ENCODE measurements around the gene YIF1A. TPM values are rescaled to one million over a fixed set of nuclear protein-coding genes. Genes with fewer than 3 reads are reported as not detected.

The YIF1A gene
- total and polyA plus RNA-seq, 2 of the 4 experiments (the other 2 are of a cell fraction), result 128 to 207 TPM

DNA sequence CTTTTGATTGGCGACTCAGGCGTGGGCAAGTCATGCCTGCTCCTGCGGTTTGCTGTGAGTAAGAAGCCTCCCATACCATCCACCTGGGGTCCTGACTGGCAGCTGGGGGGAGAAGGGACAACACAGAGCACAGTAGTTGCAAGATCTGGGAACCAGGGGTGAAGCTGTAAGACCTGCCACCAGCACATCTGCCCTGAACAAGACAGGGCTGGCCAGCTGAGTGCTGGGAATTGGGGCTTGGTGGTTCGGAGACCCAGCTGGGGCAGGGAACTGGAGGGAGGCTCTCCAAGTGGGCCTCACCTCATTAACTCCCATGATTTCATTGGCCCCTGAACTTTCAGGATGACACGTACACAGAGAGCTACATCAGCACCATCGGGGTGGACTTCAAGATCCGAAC, 17.1 kb downstream of the YIF1A start:
- no peak for DNase-seq
- no peak overlapping the region for H3K23ac ChIP-seq (ENCODE audit: low read depth, low read length)
- H2AFZ ChIP-seq (replicated peaks; ENCODE audit: low read length, poor library complexity), result no peak overlapping the region
- dilution Hi-C loops (cut with HindIII; ENCODE audit: low sequenced_read_pairs, unreplicated experiment) (no loop called here), intact Hi-C loops (cut with micrococcal nuclease) (no loop called here), in situ Hi-C loops (cut with MboI; ENCODE audit: low sequenced_read_pairs) (no loop called here)
- no peak overlapping the region for H4K5ac ChIP-seq (ENCODE audit: low read depth, low read length)
- no peak overlapping the region for H2AK9ac ChIP-seq (replicated peaks; ENCODE audit: low read depth, low read length, poor library complexity)
- H2BK120ac ChIP-seq (ENCODE audit: low read depth, low read length), result no peak overlapping the region
- H3K27me3 ChIP-seq (ENCODE audit: control insufficient read depth, insufficient read depth, low read length), result no peaks in the 10 kb centered on the region
- H4K20me1 ChIP-seq (ENCODE audit: insufficient read depth, low read length), result peaks cover 42% of the 10 kb centered on the region; the same call in 1 of the 2 replicates
- no peak overlapping the region for H2BK20ac ChIP-seq (ENCODE audit: low read depth, low read length)
- peaks cover 50% of the 10 kb centered on the region for H3K36me3 ChIP-seq (ENCODE audit: control insufficient read depth, insufficient read depth, low read length)
- H3K9me1 ChIP-seq (ENCODE audit: insufficient read depth, low read length), result peaks cover 2% of the 10 kb centered on the region; the same call in 1 of the 2 replicates
- 80% methylated on average over 1 of the region's 7 CpGs; no CpG with 5 or more reads in 1 of the 2 experiments for WGBS, 2 experiments (ENCODE audit: extremely low coverage in 2 of 2, insufficient read length in 1 of 2)
- H3K56ac ChIP-seq (ENCODE audit: extremely low read depth, insufficient read depth, low read length), result no peak overlapping the region
- H4K8ac ChIP-seq (ENCODE audit: low read depth in 2 of 2, low read length in 2 of 2), result no peak overlapping the region
- H3K4ac ChIP-seq (ENCODE audit: low read depth, low read length), result no peak overlapping the region
- ATAC-seq (ENCODE audit: low read depth), result no peak
- no peak overlapping the region for H2BK5ac ChIP-seq (ENCODE audit: low read depth, low read length, poor library complexity, severe bottlenecking)
- TF ChIP-seq, protein P1, sequence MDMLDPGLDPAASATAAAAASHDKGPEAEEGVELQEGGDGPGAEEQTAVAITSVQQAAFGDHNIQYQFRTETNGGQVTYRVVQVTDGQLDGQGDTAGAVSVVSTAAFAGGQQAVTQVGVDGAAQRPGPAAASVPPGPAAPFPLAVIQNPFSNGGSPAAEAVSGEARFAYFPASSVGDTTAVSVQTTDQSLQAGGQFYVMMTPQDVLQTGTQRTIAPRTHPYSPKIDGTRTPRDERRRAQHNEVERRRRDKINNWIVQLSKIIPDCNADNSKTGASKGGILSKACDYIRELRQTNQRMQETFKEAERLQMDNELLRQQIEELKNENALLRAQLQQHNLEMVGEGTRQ (IDR thresholded peaks at IDR 0.05; ENCODE audit: low read depth, low read length), result no peak
- no peak for TF ChIP-seq RAD21 (IDR thresholded peaks at IDR 0.05; ENCODE audit: low read length)
- TF ChIP-seq RFX5 (IDR thresholded peaks at IDR 0.05; ENCODE audit: low read depth, low read length), result no peak
- TF ChIP-seq, protein P2, sequence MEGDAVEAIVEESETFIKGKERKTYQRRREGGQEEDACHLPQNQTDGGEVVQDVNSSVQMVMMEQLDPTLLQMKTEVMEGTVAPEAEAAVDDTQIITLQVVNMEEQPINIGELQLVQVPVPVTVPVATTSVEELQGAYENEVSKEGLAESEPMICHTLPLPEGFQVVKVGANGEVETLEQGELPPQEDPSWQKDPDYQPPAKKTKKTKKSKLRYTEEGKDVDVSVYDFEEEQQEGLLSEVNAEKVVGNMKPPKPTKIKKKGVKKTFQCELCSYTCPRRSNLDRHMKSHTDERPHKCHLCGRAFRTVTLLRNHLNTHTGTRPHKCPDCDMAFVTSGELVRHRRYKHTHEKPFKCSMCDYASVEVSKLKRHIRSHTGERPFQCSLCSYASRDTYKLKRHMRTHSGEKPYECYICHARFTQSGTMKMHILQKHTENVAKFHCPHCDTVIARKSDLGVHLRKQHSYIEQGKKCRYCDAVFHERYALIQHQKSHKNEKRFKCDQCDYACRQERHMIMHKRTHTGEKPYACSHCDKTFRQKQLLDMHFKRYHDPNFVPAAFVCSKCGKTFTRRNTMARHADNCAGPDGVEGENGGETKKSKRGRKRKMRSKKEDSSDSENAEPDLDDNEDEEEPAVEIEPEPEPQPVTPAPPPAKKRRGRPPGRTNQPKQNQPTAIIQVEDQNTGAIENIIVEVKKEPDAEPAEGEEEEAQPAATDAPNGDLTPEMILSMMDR (conservative IDR thresholded peaks at IDR 0.05; ENCODE audit: low read depth, low read length), result no peak
- no peak for TF ChIP-seq BHLHE40 (IDR thresholded peaks at IDR 0.05; ENCODE audit: low read depth, low read length)
- TF ChIP-seq MAZ (IDR thresholded peaks at IDR 0.05; ENCODE audit: borderline replicate concordance, low read depth, low read length), result no peak
- TF ChIP-seq SMC3 (IDR thresholded peaks at IDR 0.05; ENCODE audit: low read depth, low read length), result no peak
- no peak for TF ChIP-seq POLR2A (IDR thresholded peaks at IDR 0.05; ENCODE audit: low read depth, low read length)
- no peak for TF ChIP-seq NFE2L2 (IDR thresholded peaks at IDR 0.05; ENCODE audit: low read depth, low read length)
- TF ChIP-seq MXI1 (IDR thresholded peaks at IDR 0.05; ENCODE audit: borderline replicate concordance, low read depth, low read length), result no peak
- TF ChIP-seq RCOR1 (IDR thresholded peaks at IDR 0.05; ENCODE audit: insufficient replicate concordance, low read length), result no peak
- TF ChIP-seq CEBPB (IDR thresholded peaks at IDR 0.05; ENCODE audit: low read depth, low read length), result no peak
- H4K91ac ChIP-seq (ENCODE audit: insufficient read depth, low read depth, low read length), result no peak overlapping the region
- BruUV-seq (replicated peaks), result no TSS peak
- ChIA-PET POLR2A (ENCODE audit: unreplicated experiment) (interaction anchor here (0.6 kb wide), 1 partner anchor 8 kb away, joined by 6 read pairs; no protein-coding TSS in a partner anchor), CTCF (interaction anchor here (0.7 to 1.3 kb wide), 2 partner anchors 11 to 55 kb away, joined by 3 to 4 read pairs; no protein-coding TSS in a partner anchor)
- peaks cover 10 to 46% of the 10 kb centered on the region in 2 experiments for H3K79me1 ChIP-seq (ENCODE audit: low read depth in 1 of 2, low read length in 2 of 2)
- no peak overlapping the region for H2BK15ac ChIP-seq (ENCODE audit: low read depth, low read length)
- no peak overlapping the region for H3K14ac ChIP-seq (replicated peaks; ENCODE audit: low read depth, low read length)
- no peak overlapping the region for H3K4me2 ChIP-seq (ENCODE audit: low read depth, low read length)
- H3K9me3 ChIP-seq (ENCODE audit: control insufficient read depth, insufficient read depth, low read length), result no peaks in the 10 kb centered on the region
- no peak overlapping the region for H2AK5ac ChIP-seq (ENCODE audit: low read depth, low read length)
- no peak overlapping the region for H3K18ac ChIP-seq (ENCODE audit: low read depth, low read length)
- H3K27ac ChIP-seq (ENCODE audit: insufficient read depth, low read length), result no peak overlapping the region
- H3K4me3 ChIP-seq (ENCODE audit: insufficient read depth, low read depth, low read length), result no peak overlapping the region
- H3K9ac ChIP-seq (ENCODE audit: low read depth, low read length), result no peak overlapping the region
- H3K4me1 ChIP-seq (ENCODE audit: control insufficient read depth, insufficient read depth, low read length), result peaks cover 1% of the 10 kb centered on the region; the same call in 1 of the 2 replicates
